ENCODE data around the gene TSHR. TPM values are rescaled to one million over a fixed set of nuclear protein-coding genes. Genes with fewer than 3 reads are reported as not detected.
A peak's percentile ranks its signal among the peaks of the same experiment; 100 is the strongest.

Gene TSHR
- total RNA-seq, 4 donors from 2014 or later, result 0.62 to 0.73 TPM; not detected in 2

- intact Hi-C loops (cut with DNase I; ENCODE audit: low total_unique reads), result no loop called here
- Histone ChIP-seq H3K4me3 (no peak overlapping the region), H3K27me3 (no peaks in the 10 kb centered on the region), H3K9me3 (no peaks in the 10 kb centered on the region), H3K36me3 (no peaks in the 10 kb centered on the region), H3K27ac (no peak overlapping the region), H3K4me1 (no peaks in the 10 kb centered on the region)
- TF ChIP-seq POLR2A (IDR thresholded peaks at IDR 0.05) (no peak), CTCF (IDR thresholded peaks at IDR 0.05) (peak; percentile 49 to 78 (median 66))
- peak in 1 of 2 donors; percentile 53 for DNase-seq
Measured at GRCh38 chr14:80996049-80996901, 40.9 kb downstream of the TSHR start.

GRCh38 chr14:81001447-81001846 lies 46.0 kb downstream of the TSHR start:
- Histone ChIP-seq H3K4me1 (no peaks in the 10 kb centered on the region), H3K9me3 (no peaks in the 10 kb centered on the region), H3K36me3 (no peaks in the 10 kb centered on the region), H3K4me3 (no peak overlapping the region), H3K27ac (no peak overlapping the region), H3K27me3 (no peaks in the 10 kb centered on the region)
- DNase-seq, result no peak
- TF ChIP-seq CTCF (IDR thresholded peaks at IDR 0.05) (no peak), POLR2A (IDR thresholded peaks at IDR 0.05) (no peak)
- intact Hi-C loops (cut with DNase I; ENCODE audit: low total_unique reads), result no loop called here

- no peak for TF ChIP-seq POLR2A (IDR thresholded peaks at IDR 0.05)
- TF ChIP-seq CTCF (IDR thresholded peaks at IDR 0.05), result no peak
- no peak for DNase-seq
- intact Hi-C loops (cut with DNase I; ENCODE audit: low total_unique reads), result no loop called here
- no peak overlapping the region for H3K4me3 ChIP-seq
- no peaks in the 10 kb centered on the region for H3K4me1 ChIP-seq
- no peaks in the 10 kb centered on the region for H3K36me3 ChIP-seq
- no peaks in the 10 kb centered on the region for H3K27me3 ChIP-seq
- no peak overlapping the region for H3K27ac ChIP-seq
- H3K9me3 ChIP-seq, result no peaks in the 10 kb centered on the region
Measured at GRCh38 chr14:81004575-81004974, 49.2 kb downstream of the TSHR start.

- no peaks in the 10 kb centered on the region for H3K4me1 ChIP-seq
- intact Hi-C loops (cut with DNase I; ENCODE audit: low total_unique reads), result no loop called here
- H3K27me3 ChIP-seq, result no peaks in the 10 kb centered on the region
- TF ChIP-seq POLR2A (IDR thresholded peaks at IDR 0.05) (no peak), CTCF (IDR thresholded peaks at IDR 0.05) (no peak)
- DNase-seq, result no peak
- no peak overlapping the region for H3K27ac ChIP-seq
- H3K9me3 ChIP-seq, result no peaks in the 10 kb centered on the region
- no peak overlapping the region for H3K4me3 ChIP-seq
- no peaks in the 10 kb centered on the region for H3K36me3 ChIP-seq
Measured at GRCh38 chr14:81005540-81006228, 50.3 kb downstream of the TSHR start.

- no peaks in the 10 kb centered on the region for H3K36me3 ChIP-seq
- H3K27ac ChIP-seq, result no peak overlapping the region
- intact Hi-C loops (cut with DNase I; ENCODE audit: low total_unique reads), result no loop called here
- no peak for DNase-seq
- H3K4me1 ChIP-seq, result no peaks in the 10 kb centered on the region
- H3K4me3 ChIP-seq, result no peak overlapping the region
- no peaks in the 10 kb centered on the region for H3K9me3 ChIP-seq
- no peak for TF ChIP-seq POLR2A (IDR thresholded peaks at IDR 0.05)
- no peak for TF ChIP-seq CTCF (IDR thresholded peaks at IDR 0.05)
- H3K27me3 ChIP-seq, result no peaks in the 10 kb centered on the region
Measured at GRCh38 chr14:81006266-81006665, 50.8 kb downstream of the TSHR start.
